T-cell (primary cell): Measurements from ENCODE around the gene OXER1. TPM values are rescaled to one million over a fixed set of nuclear protein-coding genes. Genes with fewer than 3 reads are reported as not detected.
"Not testable (repeated sequence)": the region's sequence is repeated elsewhere in the genome, so short reads cannot be mapped to it uniquely, and the experiment has no call there.

Experiments used
- ATAC-seq, 4 experiments: fragments of 200-7000 bp in 3 of 4; fragments of 150-1000 bp in 1 of 4; cut with Tn5 transposase; replicated peaks in 1 of 4; 1 replicate in 3 of 4; 2 replicates in 1 of 4; pipeline ENCODE4 v1.10.0; 2021; ENCODE audit warnings: moderate library complexity in 3 of 4, mild to moderate bottlenecking in 2 of 4, moderate number of reproducible peaks in 1 of 4
- CTCF ChIA-PET, 2 donors: fragments of 300-600 bp; sonication (Branson Sonifier 250); formaldehyde crosslinking; loops; one replicate each; lab custom pipeline; 2022; ENCODE audit warnings: antibody characterized with exemption in 2 of 2; lab: Charles Lee
- POLR2A ChIA-PET, 2 donors: fragments of 300-600 bp; sonication (Branson Sonifier 250); formaldehyde crosslinking; loops; one replicate each; lab custom pipeline; 2022; ENCODE audit warnings: antibody characterized with exemption in 2 of 2; lab: Charles Lee
- DNase-seq, 35 experiments: peaks; one replicate each; pipeline versions ENCODE4 v3.0.0 to v3.0.0-alpha.2; 2013 to 2023
- H3K27ac ChIP-seq: one replicate; pipeline ENCODE4 v1.5.1; 2013; ENCODE audit warnings: low read length
- H3K27me3 ChIP-seq, 2 experiments: replicated peaks in 1 of 2; 1 replicate in 1 of 2; 2 replicates in 1 of 2; pipeline versions ENCODE4 v1.6.1 to v1.7.0; 2013; ENCODE audit warnings: low read length in 1 of 2, mixed read lengths in 1 of 2; ENCODE audit not compliant: control insufficient read depth in 2 of 2, insufficient read depth in 2 of 2; ENCODE audit errors: extremely low read depth in 1 of 2
- H3K36me3 ChIP-seq, 2 donors: 1 replicate in 1 of 2; 2 replicates in 1 of 2; pipeline versions ENCODE4 v1.6.1 to v1.7.0; 2013; ENCODE audit warnings: low read length in 1 of 2; ENCODE audit not compliant: control insufficient read depth in 2 of 2, insufficient read depth in 1 of 2; ENCODE audit errors: extremely low read depth in 1 of 2
- H3K4me1 ChIP-seq, 2 experiments: 1 replicate in 1 of 2; 2 replicates in 1 of 2; pipeline versions ENCODE4 v1.6.1 to v1.7.0; 2013; ENCODE audit warnings: low read length in 2 of 2, mixed read lengths in 1 of 2; ENCODE audit not compliant: insufficient read depth in 2 of 2, control insufficient read depth in 1 of 2; ENCODE audit errors: extremely low read depth in 1 of 2
- H3K4me3 ChIP-seq, 2 donors: 1 replicate in 1 of 2; 2 replicates in 1 of 2; pipeline versions ENCODE4 v1.5.1 to v1.7.0; 2013; ENCODE audit warnings: mild to moderate bottlenecking in 2 of 2, low read length in 1 of 2, moderate library complexity in 1 of 2; ENCODE audit not compliant: control insufficient read depth in 1 of 2; ENCODE audit errors: extremely low read depth in 1 of 2
- H3K9me3 ChIP-seq: 2 replicates; pipeline ENCODE4 v1.7.0; 2013
- H3K27ac Mint-ChIP-seq, 2 donors: one replicate each; pipeline ENCODE4 v1.8.0; 2020 to 2021; ENCODE audit warnings: mild to moderate bottlenecking in 2 of 2, mixed read lengths in 2 of 2
- H3K27me3 Mint-ChIP-seq, 2 donors: one replicate each; pipeline ENCODE4 v1.8.0; 2021 to 2022; ENCODE audit warnings: mixed read lengths in 2 of 2
- H3K36me3 Mint-ChIP-seq: one replicate; pipeline ENCODE4 v1.8.0; 2021; ENCODE audit warnings: mixed read lengths
- H3K4me1 Mint-ChIP-seq, 3 donors: one replicate each; pipeline ENCODE4 v1.8.0; 2020 to 2022; ENCODE audit warnings: mixed read lengths in 3 of 3, mild to moderate bottlenecking in 1 of 3
- H3K4me3 Mint-ChIP-seq, 3 donors: one replicate each; pipeline ENCODE4 v1.8.0; 2020 to 2022; ENCODE audit warnings: mild to moderate bottlenecking in 3 of 3, mixed read lengths in 3 of 3, moderate library complexity in 3 of 3
- H3K9me3 Mint-ChIP-seq, 3 donors: one replicate each; pipeline ENCODE4 v1.8.0; 2020 to 2022; ENCODE audit warnings: mixed read lengths in 3 of 3
- WGBS: methylation state at CpG from one replicate; pipeline ENCODE4 v1.1.5; 2013; ENCODE audit warnings: missing lambda C conversion rate; ENCODE audit not compliant: insufficient coverage; 5-methylcytosine and 5-hydroxymethylcytosine counted together
- total RNA-seq, 35 experiments: library from RNA in 6 of 35; stranded (reverse) in 6 of 35; fragments of 120-200 nt in 1 of 35; gene quantifications; one replicate each; pipeline versions ENCODE4 v1.2.1 to v1.2.4 and lab custom pipeline; 2013 to 2026

Gene OXER1
- total RNA-seq, 5 donors from 2014 or later (not counting 1 experiment from before 2014, with no cell fraction given): 0.13 to 0.22 (median 0.20) TPM; not detected in 2

- no peaks in the 10 kb centered on the region for H3K4me1 ChIP-seq
- no CpG with 5 or more reads among the region's 3 CpGs for WGBS
- H3K27me3 ChIP-seq: no peaks in the 10 kb centered on the region
- H3K36me3 ChIP-seq: peaks cover 4 to 10% of the 10 kb centered on the region in 2 donors
- H3K27ac ChIP-seq: no peak overlapping the region
- POLR2A ChIA-PET: no interaction called here
- no peak for ATAC-seq
- Mint-ChIP-seq H3K9me3 (peaks cover 2 to 14% (median 8%) of the 10 kb centered on the region in 3 donors), H3K36me3 (peaks cover 58% of the 10 kb centered on the region), H3K4me3 (peak overlapping the region in 1 of 3 donors; percentile 20), H3K27ac (no peak overlapping the region), H3K4me1 (peaks cover 0 to 18% (median 3%) of the 10 kb centered on the region in 3 donors), H3K27me3 (no peaks in the 10 kb centered on the region)
- no peak for DNase-seq
- CTCF ChIA-PET: no interaction called here
- no peaks in the 10 kb centered on the region for H3K9me3 ChIP-seq
- no peak overlapping the region for H3K4me3 ChIP-seq
These were observed 22.8 kb downstream of the OXER1 start for GRCh38 chr2:42741140-42741539.

GRCh38 chr2:42736598-42737322 lies 27.2 kb downstream of the OXER1 start:
- H3K4me1 Mint-ChIP-seq: peaks cover 0 to 18% (median 3%) of the 10 kb centered on the region in 3 donors
- H3K27ac Mint-ChIP-seq: no peak overlapping the region
- H3K36me3 Mint-ChIP-seq: peaks cover 91% of the 10 kb centered on the region
- no peak overlapping the region for H3K4me3 ChIP-seq
- CTCF ChIA-PET: no interaction called here
- no peak for DNase-seq
- H3K9me3 ChIP-seq: no peaks in the 10 kb centered on the region
- POLR2A ChIA-PET: interaction anchor here in 1 of 2 donors (0.5 kb wide), 1 partner anchor 804 kb away, joined by 7 read pairs; no protein-coding TSS in a partner anchor
- H3K4me3 Mint-ChIP-seq: no peak overlapping the region
- H3K27me3 Mint-ChIP-seq: no peaks in the 10 kb centered on the region
- H3K9me3 Mint-ChIP-seq: peaks cover 20 to 42% (median 33%) of the 10 kb centered on the region in 3 donors
- H3K36me3 ChIP-seq: peaks cover 4 to 22% of the 10 kb centered on the region in 2 donors
- no peak for ATAC-seq
- no peak overlapping the region for H3K27ac ChIP-seq
- no peaks in the 10 kb centered on the region for H3K27me3 ChIP-seq
- no peaks in the 10 kb centered on the region for H3K4me1 ChIP-seq

DNA sequence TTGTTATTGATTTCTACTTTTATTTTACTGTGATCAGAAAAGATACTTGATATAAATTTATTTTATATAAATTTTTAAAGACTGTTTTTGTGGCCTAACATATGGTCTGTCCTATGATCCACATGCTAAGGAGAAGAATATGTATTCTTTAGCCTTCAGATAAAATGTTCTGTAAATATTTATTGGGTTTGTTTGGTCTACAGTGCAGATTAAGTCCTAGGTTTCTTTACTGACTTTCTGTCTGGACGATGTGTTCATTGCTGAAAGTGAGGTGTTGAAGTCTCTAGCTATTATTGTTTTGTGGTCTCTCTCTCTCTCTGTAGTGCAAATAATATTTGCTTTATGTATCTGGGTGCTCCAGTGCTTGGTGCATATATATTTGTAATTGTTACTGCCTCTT lies 30.1 kb downstream of the OXER1 start:
- H3K36me3 Mint-ChIP-seq: peaks cover 91% of the 10 kb centered on the region
- Histone ChIP-seq H3K9me3 (no peaks in the 10 kb centered on the region), H3K27ac (no peak overlapping the region), H3K4me3 (no peak overlapping the region), H3K36me3 (peaks cover 4 to 22% of the 10 kb centered on the region in 2 donors), H3K4me1 (no peaks in the 10 kb centered on the region), H3K27me3 (no peaks in the 10 kb centered on the region)
- no peaks in the 10 kb centered on the region for H3K27me3 Mint-ChIP-seq
- POLR2A ChIA-PET: no interaction called here
- H3K27ac Mint-ChIP-seq: no peak overlapping the region
- CTCF ChIA-PET: interaction anchor here in 1 of 2 donors (0.7 kb wide), 1 partner anchor 15 kb away, joined by 3 read pairs; no protein-coding TSS in a partner anchor
- H3K4me3 Mint-ChIP-seq: no peak overlapping the region
- no peak for ATAC-seq
- DNase-seq: no peak
- no CpG with 5 or more reads among the region's 1 CpG for WGBS
- H3K4me1 Mint-ChIP-seq: no peaks in the 10 kb centered on the region
- H3K9me3 Mint-ChIP-seq: peaks cover 20 to 49% (median 33%) of the 10 kb centered on the region in 3 donors

GRCh38 chr2:42731316-42731715 lies 32.6 kb downstream of the OXER1 start:
- H3K27me3 ChIP-seq, H3K27me3 Mint-ChIP-seq, H3K4me3 Mint-ChIP-seq, H3K9me3 ChIP-seq, DNase-seq, H3K4me1 Mint-ChIP-seq, H3K4me1 ChIP-seq, ATAC-seq, H3K27ac ChIP-seq, H3K27ac Mint-ChIP-seq, POLR2A ChIA-PET, H3K4me3 ChIP-seq, CTCF ChIA-PET: not testable (repeated sequence)
- Mint-ChIP-seq H3K36me3 (peaks cover 86% of the 10 kb centered on the region), H3K9me3 (peaks cover 20 to 40% (median 28%) of the 10 kb centered on the region in 3 donors)
- WGBS: 100% methylated on average over 3 of the region's 4 CpGs
- peaks cover 3 to 17% of the 10 kb centered on the region in 2 donors for H3K36me3 ChIP-seq

DNA sequence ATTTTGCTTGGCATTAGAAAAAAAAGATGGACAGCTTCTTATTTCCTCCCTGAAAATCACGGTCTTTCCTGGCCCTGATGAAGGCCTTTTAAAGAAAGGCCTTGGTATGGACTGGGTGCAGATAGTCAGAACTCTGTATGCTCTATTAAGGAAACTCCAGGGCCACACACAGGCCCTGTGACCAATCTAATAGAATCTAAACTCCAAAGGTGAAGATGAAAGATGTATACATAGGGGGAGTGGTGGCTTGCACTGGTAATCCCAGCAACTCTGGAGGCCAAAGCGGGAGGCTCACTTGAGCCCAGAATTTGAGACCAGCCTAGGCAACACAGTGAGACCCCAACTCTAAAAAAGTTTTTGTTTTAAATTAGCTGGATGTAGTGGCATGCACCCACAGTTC lies 37.3 kb downstream of the OXER1 start:
- Histone ChIP-seq H3K4me1 (no peaks in the 10 kb centered on the region), H3K36me3 (peaks cover 5 to 6% of the 10 kb centered on the region in 2 donors), H3K4me3 (no peak overlapping the region), H3K27ac (no peak overlapping the region), H3K27me3 (no peaks in the 10 kb centered on the region), H3K9me3 (no peaks in the 10 kb centered on the region)
- H3K27me3 Mint-ChIP-seq: no peaks in the 10 kb centered on the region
- no peak overlapping the region for H3K4me3 Mint-ChIP-seq
- no peaks in the 10 kb centered on the region for H3K4me1 Mint-ChIP-seq
- DNase-seq (no peak), ATAC-seq (no peak)
- 90% methylated on average over 2 of the region's 2 CpGs for WGBS
- H3K27ac Mint-ChIP-seq: no peak overlapping the region
- ChIA-PET CTCF (no interaction called here), POLR2A (no interaction called here)
- H3K36me3 Mint-ChIP-seq: peaks cover 73% of the 10 kb centered on the region
- peaks cover 0 to 11% (median 2%) of the 10 kb centered on the region in 3 donors for H3K9me3 Mint-ChIP-seq

- Mint-ChIP-seq H3K27me3 (no peaks in the 10 kb centered on the region), H3K4me1 (no peaks in the 10 kb centered on the region), H3K4me3 (no peak overlapping the region), H3K9me3 (peaks cover 0 to 11% (median 2%) of the 10 kb centered on the region in 3 donors), H3K27ac (no peak overlapping the region), H3K36me3 (peaks cover 63% of the 10 kb centered on the region)
- Histone ChIP-seq H3K27me3 (no peaks in the 10 kb centered on the region), H3K9me3 (no peaks in the 10 kb centered on the region), H3K27ac (no peak overlapping the region), H3K4me3 (no peak overlapping the region), H3K36me3 (peaks cover 5 to 6% of the 10 kb centered on the region in 2 donors), H3K4me1 (no peaks in the 10 kb centered on the region)
- POLR2A ChIA-PET: no interaction called here
- DNase-seq (no peak), ATAC-seq (no peak)
- WGBS: no CpG with 5 or more reads among the region's 4 CpGs
- CTCF ChIA-PET: no interaction called here
These were observed 38.3 kb downstream of the OXER1 start for GRCh38 chr2:42725657-42726056.
